GM18861 (cell line): ENCODE data around the gene PPP1R1A.

Experiments used
- ATAC-seq: cut with Tn5 transposase; IDR thresholded peaks from one replicate; pipeline ENCODE4 v1.9.1; 2021; ENCODE audit not compliant: unreplicated experiment

Gene PPP1R1A

GRCh38 chr12:54538136-54538700, 50.2 kb downstream of the PPP1R1A start:
- ATAC-seq = no peak

DNA sequence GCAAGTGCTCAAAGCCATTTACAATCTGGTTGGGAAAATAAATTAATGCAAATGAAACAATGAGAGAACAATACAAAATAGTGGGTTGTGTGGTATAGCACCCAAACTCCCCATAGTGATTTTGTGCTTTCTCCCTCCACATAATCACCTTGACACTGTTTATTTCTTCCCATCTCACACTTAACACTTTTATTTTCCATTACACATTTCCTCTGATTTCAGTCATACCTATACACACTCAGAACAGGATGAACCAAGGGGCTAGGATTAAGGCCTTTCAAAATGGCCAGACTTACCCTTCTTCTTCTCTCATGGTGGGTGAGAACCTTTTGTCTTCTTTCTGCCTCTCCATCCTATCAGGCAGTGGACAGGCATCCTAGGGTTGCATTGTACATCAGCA, 53.0 kb downstream of the PPP1R1A start:
- ATAC-seq = no peak

- ATAC-seq = no peak
These were observed 58.9 kb downstream of the PPP1R1A start for GRCh38 chr12:54529581-54529980.
